GM19043 (cell line): ENCODE results near the gene PPT1.

ENCODE experiments used
- ATAC-seq: cut with Tn5 transposase; IDR thresholded peaks from one replicate; pipeline ENCODE4 v1.9.1; 2021; ENCODE audit warnings: low read depth; ENCODE audit not compliant: unreplicated experiment

The PPT1 gene

GRCh38 chr1:40096977-40097782, at the start of gene PPT1:
PPT1 (minus strand) TSS chr1:40097252; CDS start chr1:40097238, 14 bp downstream.
- peak; percentile 84 for ATAC-seq

GRCh38 chr1:40143891-40144575, 47.0 kb upstream of the PPT1 start:
- no peak for ATAC-seq

- no peak for ATAC-seq
Observed at GRCh38 chr1:40141878-40142535, 45.0 kb upstream of the PPT1 start.

DNA sequence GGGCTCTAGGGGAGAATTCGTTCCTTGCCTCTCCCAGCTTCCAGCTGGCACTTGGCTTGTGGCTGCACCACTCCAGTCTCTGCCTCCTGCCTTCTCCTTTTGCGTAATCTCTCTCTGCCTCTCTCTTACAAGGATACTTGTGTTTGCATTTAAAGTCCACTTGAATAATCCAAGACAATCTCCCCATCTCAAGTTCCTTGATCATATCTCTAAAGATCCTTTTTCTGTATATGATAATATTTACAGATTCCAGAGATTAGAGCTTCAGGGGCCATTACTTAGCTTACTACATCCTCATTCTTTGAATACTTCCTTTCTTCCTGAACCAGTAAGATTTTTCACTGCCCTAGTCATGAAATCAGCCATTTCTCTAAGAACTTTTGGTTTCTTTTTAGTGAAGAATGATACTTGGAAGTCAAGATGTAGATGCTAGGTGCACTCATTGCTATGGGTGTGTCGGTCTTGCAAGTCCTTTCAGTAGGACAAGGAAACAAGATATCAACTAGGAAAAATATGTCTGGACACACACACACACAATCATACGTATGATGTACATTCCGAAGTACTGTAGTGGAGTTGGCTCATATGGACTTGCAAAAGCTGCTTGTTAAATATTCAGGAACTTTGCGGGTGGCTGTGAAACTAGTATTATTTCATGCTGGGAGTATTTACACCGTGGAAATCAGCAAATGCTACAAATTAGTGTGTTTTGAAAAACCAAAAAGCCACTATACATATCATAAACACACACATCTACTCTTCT, 43.3 kb upstream of the PPT1 start:
- no peak for ATAC-seq

DNA sequence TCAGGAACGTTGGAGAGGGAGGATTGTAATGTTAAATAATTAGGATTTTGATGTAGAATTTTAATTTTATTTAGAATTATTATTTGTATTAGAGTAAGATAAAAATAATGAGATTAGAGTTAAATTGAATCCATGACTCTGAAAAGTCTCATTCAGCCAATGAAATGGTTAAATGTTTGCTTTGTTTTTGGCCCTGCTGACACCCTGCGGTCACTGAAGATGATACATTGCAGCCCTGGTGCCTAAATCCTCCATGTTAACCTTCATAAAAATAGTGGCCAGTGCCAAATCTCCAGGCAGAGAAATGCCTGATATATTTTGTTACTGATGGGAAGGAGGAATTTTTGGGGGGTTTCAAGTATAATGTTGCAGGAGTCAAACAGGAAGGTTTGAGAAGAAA, 36.8 kb upstream of the PPT1 start:
- ATAC-seq: no peak

GRCh38 chr1:40133312-40133665, 36.2 kb upstream of the PPT1 start:
- ATAC-seq: no peak

- no peak for ATAC-seq
Observed at GRCh38 chr1:40132383-40133311, 35.6 kb upstream of the PPT1 start.

- no peak for ATAC-seq
Observed at GRCh38 chr1:40130892-40131291, 33.8 kb upstream of the PPT1 start.

DNA sequence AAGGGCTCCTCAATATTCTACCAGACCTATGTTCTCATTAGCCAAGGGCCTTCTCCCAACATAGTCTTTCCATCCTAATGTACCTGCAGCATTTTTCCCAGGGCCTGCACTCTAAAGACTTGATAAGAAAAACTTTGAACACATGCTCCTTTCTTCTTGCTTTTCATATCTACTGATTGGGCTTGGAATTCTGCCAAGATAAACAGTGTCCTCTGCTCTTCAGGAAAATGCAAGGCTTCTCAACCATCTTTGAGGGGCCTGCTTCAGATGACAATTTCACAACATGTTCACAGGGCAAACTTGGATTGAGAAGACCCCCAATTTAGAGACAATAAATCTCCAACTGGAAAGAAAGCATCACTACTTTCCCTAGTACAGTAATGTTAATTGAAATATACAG, 25.8 kb upstream of the PPT1 start:
- no peak for ATAC-seq

- ATAC-seq: no peak
Observed at GRCh38 chr1:40120128-40120527, 23.1 kb upstream of the PPT1 start.

DNA sequence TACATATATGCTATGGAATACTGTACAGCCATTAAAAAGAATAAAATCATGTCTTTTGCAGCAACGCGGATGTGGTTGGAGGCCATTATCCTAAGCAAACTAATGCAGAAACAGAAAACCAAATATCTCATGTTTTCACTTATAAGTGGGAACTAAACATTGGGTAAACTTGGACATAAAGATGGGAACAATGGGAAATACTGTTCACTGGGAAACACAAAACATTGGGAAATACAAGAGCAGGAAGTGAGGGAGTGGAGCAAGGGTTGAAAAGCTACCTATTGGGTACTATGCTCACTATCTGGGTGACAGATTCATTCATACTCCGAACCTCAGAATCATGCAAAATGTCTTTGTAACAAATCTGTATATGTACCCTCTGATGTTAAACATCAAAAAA, 17.3 kb upstream of the PPT1 start:
- no peak for ATAC-seq

GRCh38 chr1:40110389-40110788, 13.3 kb upstream of the PPT1 start:
- ATAC-seq: no peak

DNA sequence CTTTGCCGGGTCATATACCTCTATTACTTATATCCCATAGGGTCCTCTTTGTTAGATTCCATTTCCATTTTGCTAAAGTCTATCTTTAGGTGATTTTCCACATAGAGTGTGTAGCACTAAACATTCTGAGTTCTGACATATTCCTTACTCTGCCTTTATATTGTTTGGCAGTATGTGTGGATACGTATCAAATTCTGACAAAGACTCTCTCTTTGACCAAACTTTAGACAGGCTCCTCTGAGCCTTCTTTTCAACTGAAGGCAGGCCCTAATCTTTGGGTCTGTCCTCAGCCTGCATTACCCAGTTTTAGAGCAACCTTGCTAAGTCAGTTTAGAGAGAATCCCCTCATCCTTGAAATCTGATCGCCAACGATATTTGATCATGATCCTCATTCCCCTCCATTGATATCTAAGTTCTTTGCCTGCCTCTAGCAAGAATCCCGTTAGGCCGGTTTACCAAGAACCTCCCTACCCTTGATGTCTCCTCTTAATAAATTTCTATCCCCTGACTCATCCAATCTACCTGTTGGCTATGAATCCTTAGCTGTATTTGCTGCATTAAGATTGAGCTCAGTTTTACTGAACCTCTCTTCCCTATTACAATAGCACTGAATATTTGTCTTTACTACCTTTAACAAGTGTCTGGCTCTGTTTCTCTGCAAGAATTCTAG, 10.4 kb upstream of the PPT1 start:
- no peak for ATAC-seq

GRCh38 chr1:40105028-40105427, 8.0 kb upstream of the PPT1 start:
- ATAC-seq: no peak

DNA sequence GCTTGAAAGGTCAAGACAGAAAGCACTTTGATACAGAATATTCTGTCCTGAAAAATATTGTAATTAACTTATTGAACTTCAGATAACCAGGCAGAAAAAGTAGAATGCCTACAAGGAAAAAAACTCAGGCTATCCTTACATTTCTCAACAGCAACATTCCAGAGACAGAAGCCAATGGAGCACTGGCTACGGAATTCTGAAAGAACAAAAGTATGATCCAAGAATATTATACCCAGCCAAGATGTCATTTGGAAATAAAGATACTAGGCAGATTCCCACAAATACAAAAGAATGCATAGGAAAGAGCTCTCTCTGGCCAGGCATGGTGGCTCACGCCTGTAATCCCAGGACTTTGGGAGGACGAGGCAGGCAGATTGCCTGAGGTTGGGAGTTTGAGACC, 5.8 kb upstream of the PPT1 start:
- ATAC-seq: no peak

DNA sequence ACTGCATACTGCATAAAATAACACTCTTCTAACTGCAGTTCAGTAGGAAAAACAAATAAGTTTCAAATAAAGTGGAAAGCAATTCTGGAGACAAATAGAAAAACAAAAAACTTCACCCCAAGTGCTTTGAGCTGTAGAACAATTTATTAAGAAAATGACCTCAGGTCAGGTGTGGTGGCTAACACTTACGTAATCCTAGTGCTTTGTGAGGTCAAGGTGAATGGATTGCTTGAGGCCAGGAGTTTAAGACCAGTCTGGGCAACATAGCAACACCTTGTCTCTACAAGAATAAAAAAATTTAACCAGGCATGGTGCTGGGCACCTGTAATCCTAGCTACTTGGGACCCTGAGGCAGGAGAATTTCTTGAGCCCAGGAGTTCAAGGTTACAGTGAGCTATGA, 5.0 kb upstream of the PPT1 start:
- no peak for ATAC-seq

DNA sequence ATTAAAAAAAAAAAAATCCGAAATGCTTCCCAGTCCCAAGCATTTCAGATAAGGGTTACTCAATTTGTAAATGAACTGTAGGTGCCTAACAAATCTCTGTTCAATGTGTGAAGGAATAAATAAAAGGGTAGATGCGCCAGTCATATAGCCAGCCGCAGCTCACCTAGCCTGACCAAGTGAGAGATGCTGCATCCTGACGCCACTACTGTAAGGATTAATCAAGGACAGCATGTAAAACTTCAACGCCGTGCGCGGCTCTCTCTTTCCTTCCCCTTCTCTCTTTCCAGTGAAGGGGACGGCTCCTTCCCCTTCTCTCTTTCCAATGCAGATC, 441 bp downstream of the PPT1 start:
- no peak for ATAC-seq

DNA sequence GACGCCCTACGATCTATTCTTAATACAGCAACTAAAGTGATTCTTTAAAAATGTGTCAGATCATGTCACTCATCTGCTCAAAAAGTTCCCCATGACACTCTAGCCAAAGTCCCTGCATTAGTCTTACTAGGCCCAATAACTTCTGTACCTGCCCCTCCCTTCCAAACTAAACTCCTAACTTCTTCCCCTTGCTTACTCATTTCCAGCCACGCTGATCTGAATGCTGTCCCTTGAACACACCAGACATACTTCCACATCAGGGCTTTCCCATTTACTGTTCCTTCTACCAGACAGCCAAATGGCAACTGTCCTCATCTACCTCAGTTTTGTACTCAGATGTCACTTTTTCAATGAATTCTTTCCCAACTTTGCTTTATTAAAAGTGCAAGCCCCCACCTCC, 1.2 kb downstream of the PPT1 start:
- ATAC-seq: no peak

GRCh38 chr1:40094466-40095110, 2.5 kb downstream of the PPT1 start:
- ATAC-seq: no peak
